Measurements from ENCODE around the gene CHRNA10. TPM values are rescaled to one million over a fixed set of nuclear protein-coding genes. Genes with fewer than 3 reads are reported as not detected.
A peak's percentile ranks its signal among the peaks of the same experiment; 100 is the strongest.

CHRNA10 gene
- total and polyA plus RNA-seq, 4 donors: 0.71 to 2.9 (median 1.6) TPM

DNA sequence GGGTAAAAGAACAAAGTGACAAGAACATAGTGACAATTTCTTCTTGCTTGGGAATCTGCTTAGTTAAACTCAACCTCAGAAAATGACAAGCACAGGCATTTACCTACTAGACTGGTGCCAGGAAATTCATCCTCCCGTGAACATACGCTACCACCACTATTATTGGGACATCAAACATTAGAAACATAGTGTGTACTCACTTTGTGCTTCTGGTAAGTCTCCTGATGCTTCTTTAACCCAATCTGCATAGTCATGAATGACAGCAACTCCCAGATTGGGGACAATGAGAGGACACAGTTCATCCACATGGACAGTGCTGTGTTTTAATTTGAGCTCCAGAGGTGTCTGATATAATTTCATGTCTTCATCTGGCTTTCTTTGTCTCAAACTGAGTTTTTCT is 29.2 kb upstream of the CHRNA10 start:
- Histone ChIP-seq H3K9ac (ENCODE audit: insufficient read depth in 1 of 2, low read length in 2 of 2) (no peak overlapping the region), H3K36me3 (ENCODE audit: control insufficient read depth in 4 of 4, insufficient read depth in 4 of 4, low read length in 4 of 4) (peaks cover 28 to 48% (median 37%) of the 10 kb centered on the region in 4 donors), H3K9me3 (ENCODE audit: control insufficient read depth in 4 of 4, insufficient read depth in 3 of 4, low read length in 3 of 4) (no peaks in the 10 kb centered on the region), H3K27me3 (ENCODE audit: control insufficient read depth in 3 of 3, insufficient read depth in 3 of 3, low read length in 2 of 3) (no peaks in the 10 kb centered on the region), H3K27ac (ENCODE audit: low read depth in 1 of 2, low read length in 1 of 2) (no peak overlapping the region), H3K4me1 (ENCODE audit: control insufficient read depth in 5 of 5, insufficient read depth in 5 of 5, low read length in 5 of 5) (no peaks in the 10 kb centered on the region), H3K4me3 (no peak overlapping the region)
- TF ChIP-seq, protein P1, sequence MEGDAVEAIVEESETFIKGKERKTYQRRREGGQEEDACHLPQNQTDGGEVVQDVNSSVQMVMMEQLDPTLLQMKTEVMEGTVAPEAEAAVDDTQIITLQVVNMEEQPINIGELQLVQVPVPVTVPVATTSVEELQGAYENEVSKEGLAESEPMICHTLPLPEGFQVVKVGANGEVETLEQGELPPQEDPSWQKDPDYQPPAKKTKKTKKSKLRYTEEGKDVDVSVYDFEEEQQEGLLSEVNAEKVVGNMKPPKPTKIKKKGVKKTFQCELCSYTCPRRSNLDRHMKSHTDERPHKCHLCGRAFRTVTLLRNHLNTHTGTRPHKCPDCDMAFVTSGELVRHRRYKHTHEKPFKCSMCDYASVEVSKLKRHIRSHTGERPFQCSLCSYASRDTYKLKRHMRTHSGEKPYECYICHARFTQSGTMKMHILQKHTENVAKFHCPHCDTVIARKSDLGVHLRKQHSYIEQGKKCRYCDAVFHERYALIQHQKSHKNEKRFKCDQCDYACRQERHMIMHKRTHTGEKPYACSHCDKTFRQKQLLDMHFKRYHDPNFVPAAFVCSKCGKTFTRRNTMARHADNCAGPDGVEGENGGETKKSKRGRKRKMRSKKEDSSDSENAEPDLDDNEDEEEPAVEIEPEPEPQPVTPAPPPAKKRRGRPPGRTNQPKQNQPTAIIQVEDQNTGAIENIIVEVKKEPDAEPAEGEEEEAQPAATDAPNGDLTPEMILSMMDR (IDR thresholded peaks at IDR 0.05; ENCODE audit: control extremely low read depth, extremely low read depth): no peak
- WGBS, 2 donors: 92% methylated on average over 2 of the region's 2 CpGs
- ATAC-seq (ENCODE audit: insufficient read depth, low FRiP score): no peak
- no peak for DNase-seq

DNA sequence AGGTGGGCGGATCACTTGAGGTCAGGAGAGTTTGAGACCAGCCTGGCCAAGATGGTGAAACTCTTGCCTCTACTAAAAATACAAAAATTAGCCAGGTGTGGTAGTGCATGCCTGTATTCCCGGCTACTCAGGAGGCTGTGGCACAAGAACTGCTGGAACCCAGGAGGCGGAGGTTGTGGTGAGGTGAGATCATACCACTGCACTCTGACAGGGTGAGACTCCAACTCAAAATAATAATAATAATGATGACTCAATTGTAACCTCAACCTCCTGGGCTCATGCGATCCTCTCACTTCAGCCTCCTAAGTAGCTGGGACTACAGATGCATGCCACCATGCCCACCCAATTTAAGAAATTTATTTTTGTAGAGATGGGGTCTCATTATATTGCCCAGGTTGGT is 15.6 kb upstream of the CHRNA10 start:
- DNase-seq: no peak
- no peak overlapping the region for H3K4me3 ChIP-seq
- H3K27ac ChIP-seq (ENCODE audit: low read depth in 1 of 2, low read length in 1 of 2): no peak overlapping the region
- 98 to 100% methylated on average over 4 of the region's 4 CpGs for WGBS, 2 donors
- TF ChIP-seq, protein P1 (IDR thresholded peaks at IDR 0.05; ENCODE audit: control extremely low read depth, extremely low read depth): no peak
- H3K27me3 ChIP-seq (ENCODE audit: control insufficient read depth in 3 of 3, insufficient read depth in 3 of 3, low read length in 2 of 3): no peaks in the 10 kb centered on the region
- no peak overlapping the region for H3K9ac ChIP-seq (ENCODE audit: insufficient read depth in 1 of 2, low read length in 2 of 2)
- H3K36me3 ChIP-seq (ENCODE audit: control insufficient read depth in 4 of 4, insufficient read depth in 4 of 4, low read length in 4 of 4): peaks cover 30 to 55% (median 43%) of the 10 kb centered on the region in 4 donors
- peaks cover 0 to 11% (median 3%) of the 10 kb centered on the region in 5 donors for H3K4me1 ChIP-seq (ENCODE audit: control insufficient read depth in 5 of 5, insufficient read depth in 5 of 5, low read length in 5 of 5)
- no peak for ATAC-seq (ENCODE audit: insufficient read depth, low FRiP score)
- H3K9me3 ChIP-seq (ENCODE audit: control insufficient read depth in 4 of 4, insufficient read depth in 3 of 4, low read length in 3 of 4): no peaks in the 10 kb centered on the region

DNA sequence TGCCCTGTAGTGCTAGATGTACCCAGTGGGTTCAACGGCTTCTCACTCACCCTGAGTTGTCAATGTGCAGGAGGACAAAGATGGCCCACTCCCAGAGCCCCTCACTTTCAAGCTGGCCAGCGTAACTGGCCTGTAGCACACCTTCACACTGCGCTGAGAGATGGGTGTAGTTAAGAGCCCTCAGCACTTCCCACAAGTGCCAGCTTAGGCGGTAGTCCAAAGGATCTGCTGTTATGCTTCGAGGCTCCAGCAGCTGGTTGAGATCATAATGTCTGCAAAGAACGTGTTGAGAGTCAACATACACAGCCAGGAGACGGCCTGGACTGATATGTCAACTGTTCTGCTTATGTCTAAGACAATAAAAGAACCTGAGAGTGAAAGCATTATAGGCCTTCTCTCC is 14.7 kb upstream of the CHRNA10 start:
- ATAC-seq (ENCODE audit: insufficient read depth, low FRiP score) (no peak), DNase-seq (peak in 2 of 3 donors; percentile 34 to 73)
- Histone ChIP-seq H3K27ac (ENCODE audit: low read depth in 1 of 2, low read length in 1 of 2) (no peak overlapping the region), H3K4me1 (ENCODE audit: control insufficient read depth in 5 of 5, insufficient read depth in 5 of 5, low read length in 5 of 5) (peaks cover 0 to 11% (median 3%) of the 10 kb centered on the region in 5 donors), H3K27me3 (ENCODE audit: control insufficient read depth in 3 of 3, insufficient read depth in 3 of 3, low read length in 2 of 3) (no peaks in the 10 kb centered on the region), H3K9ac (ENCODE audit: insufficient read depth in 1 of 2, low read length in 2 of 2) (no peak overlapping the region), H3K9me3 (ENCODE audit: control insufficient read depth in 4 of 4, insufficient read depth in 3 of 4, low read length in 3 of 4) (no peaks in the 10 kb centered on the region), H3K36me3 (ENCODE audit: control insufficient read depth in 4 of 4, insufficient read depth in 4 of 4, low read length in 4 of 4) (peaks cover 26 to 59% (median 44%) of the 10 kb centered on the region in 4 donors), H3K4me3 (no peak overlapping the region)
- WGBS, 2 donors: 69 to 82% methylated on average over 7 of the region's 7 CpGs
- TF ChIP-seq, protein P1 (IDR thresholded peaks at IDR 0.05; ENCODE audit: control extremely low read depth, extremely low read depth): no peak

DNA sequence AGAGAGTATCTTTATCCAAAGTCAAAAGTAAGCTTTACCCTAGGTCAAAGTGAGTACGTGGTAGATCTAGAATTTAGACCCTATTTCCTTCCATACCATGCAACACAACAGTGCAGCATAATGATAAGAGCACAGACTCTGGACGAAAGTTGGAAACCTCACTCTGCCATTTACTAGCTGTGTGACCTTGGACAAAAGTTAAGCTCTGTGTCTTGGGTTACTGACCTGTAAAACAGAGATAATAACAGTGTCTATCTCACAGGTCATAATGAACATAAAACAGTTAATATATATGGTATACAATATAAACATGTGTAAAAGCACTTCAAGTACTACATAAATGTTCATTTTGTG is 13.6 kb upstream of the CHRNA10 start:
- TF ChIP-seq, protein P1 (IDR thresholded peaks at IDR 0.05; ENCODE audit: control extremely low read depth, extremely low read depth): no peak
- ATAC-seq (ENCODE audit: insufficient read depth, low FRiP score) (no peak), DNase-seq (no peak)
- no peak overlapping the region for H3K4me3 ChIP-seq
- no peak overlapping the region for H3K27ac ChIP-seq (ENCODE audit: low read depth in 1 of 2, low read length in 1 of 2)
- H3K27me3 ChIP-seq (ENCODE audit: control insufficient read depth in 3 of 3, insufficient read depth in 3 of 3, low read length in 2 of 3): no peaks in the 10 kb centered on the region
- peaks cover 32 to 60% (median 51%) of the 10 kb centered on the region in 4 donors for H3K36me3 ChIP-seq (ENCODE audit: control insufficient read depth in 4 of 4, insufficient read depth in 4 of 4, low read length in 4 of 4)
- peaks cover 0 to 11% (median 3%) of the 10 kb centered on the region in 5 donors for H3K4me1 ChIP-seq (ENCODE audit: control insufficient read depth in 5 of 5, insufficient read depth in 5 of 5, low read length in 5 of 5)
- 88 to 90% methylated on average over 2 of the region's 2 CpGs for WGBS, 2 donors
- H3K9ac ChIP-seq (ENCODE audit: insufficient read depth in 1 of 2, low read length in 2 of 2): no peak overlapping the region
- H3K9me3 ChIP-seq (ENCODE audit: control insufficient read depth in 4 of 4, insufficient read depth in 3 of 4, low read length in 3 of 4): no peaks in the 10 kb centered on the region
